Activated CD4-positive, CD25-positive, alpha-beta regulatory T cell treated with anti-CD3 and anti-CD28 coated beads, Interleukin-2, amount 50 U/mL, for 16 hours (primary cell): ENCODE results near the gene DDX47.
"Not testable (repeated sequence)": the region's sequence is repeated elsewhere in the genome, so short reads cannot be mapped to it uniquely, and the experiment has no call there.

Source experiments
- DNase-seq: peaks from one replicate; pipeline ENCODE4 v3.0.0-alpha.2; 2020; ENCODE audit warnings: low read depth, low spot score

Gene DDX47

DNA sequence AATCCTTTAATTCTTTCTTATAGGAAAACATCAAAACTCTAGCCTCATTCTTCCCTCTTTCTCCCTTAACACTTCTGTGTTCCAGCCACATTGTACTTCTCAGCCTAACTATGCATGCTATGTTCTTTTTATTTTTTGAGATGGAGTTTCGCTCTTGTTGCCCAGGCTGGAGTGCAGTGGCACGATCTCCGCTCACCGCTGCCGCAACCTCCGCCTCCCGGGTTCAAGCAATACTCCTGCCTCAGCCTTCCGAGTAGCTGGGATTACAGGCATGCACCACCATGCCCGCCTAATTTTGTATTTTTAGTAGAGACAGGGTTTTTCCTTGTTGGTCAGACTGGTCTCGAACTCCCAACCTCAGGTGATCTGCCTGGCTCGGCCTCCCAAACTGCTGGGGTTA, 7.2 kb downstream of the DDX47 start:
- DNase-seq, result not testable (repeated sequence)

- no peak for DNase-seq
These were observed 8.8 kb downstream of the DDX47 start for GRCh38 chr12:12821975-12822374.

- no peak for DNase-seq
These were observed 9.7 kb downstream of the DDX47 start for GRCh38 chr12:12822886-12823285.

DNA sequence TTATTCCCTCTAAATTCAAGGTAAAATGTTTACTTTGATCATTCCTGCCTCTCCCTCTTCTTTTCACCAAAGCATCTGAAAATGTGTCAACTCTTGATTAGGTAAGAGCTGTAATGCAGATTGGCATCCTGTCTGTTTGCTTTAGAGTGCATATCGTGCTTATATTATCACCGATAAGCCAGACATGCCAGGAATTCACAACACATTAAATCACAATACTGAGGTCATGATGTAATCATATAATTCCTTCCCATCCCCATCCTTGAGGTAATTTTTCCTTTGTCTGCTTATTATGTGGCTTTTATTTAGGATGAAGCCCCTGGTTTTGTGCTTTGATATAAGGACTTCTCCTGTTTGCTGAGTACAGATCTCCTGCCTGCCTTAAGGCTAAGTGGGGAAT, 10.2 kb downstream of the DDX47 start:
- DNase-seq, result no peak

DNA sequence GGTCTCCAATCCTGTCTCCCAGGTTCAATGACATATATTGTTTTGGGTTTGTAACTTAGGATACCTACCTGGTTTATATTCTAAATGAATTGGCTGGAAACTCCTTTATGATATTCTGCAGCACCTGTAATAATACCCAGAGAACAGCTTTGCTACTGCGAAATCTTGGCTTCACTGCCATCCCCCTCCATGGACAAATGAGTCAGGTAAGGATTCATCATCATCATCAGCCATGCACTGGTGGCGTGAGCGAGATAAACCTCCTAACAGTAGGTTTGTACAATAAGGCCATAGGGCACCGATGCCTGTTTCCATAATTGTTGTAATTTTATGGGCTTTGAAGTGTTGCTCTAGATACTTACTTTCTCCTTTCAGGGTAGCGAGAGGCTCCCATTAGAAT, 10.7 kb downstream of the DDX47 start:
- no peak for DNase-seq

GRCh38 chr12:12835378-12836146, 22.4 kb downstream of the DDX47 start:
- DNase-seq, result no peak

GRCh38 chr12:12836571-12836970, 23.4 kb downstream of the DDX47 start:
- no peak for DNase-seq

- peak; percentile 6 for DNase-seq
These were observed 24.1 kb downstream of the DDX47 start for GRCh38 chr12:12837025-12837812.

GRCh38 chr12:12837813-12838153, 24.6 kb downstream of the DDX47 start:
- no peak for DNase-seq

DNA sequence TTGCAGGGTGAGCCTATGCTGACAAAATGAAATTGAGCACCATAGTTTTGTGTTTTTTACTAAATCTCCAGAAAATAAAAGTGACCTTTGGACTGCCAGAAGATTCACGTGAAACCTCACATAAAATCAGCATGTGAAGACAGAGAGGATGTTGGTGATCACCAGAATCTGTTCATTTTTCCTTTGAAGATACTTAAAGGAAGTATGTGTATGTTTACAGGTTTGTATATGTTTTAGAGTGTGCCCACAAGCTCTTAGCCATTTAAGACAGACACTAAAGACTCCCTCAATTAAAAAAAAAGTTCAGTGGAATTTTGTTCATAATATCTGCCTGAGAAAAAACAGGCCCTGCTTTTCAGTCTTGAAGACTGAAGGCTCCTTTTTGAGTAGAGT, 25.9 kb downstream of the DDX47 start:
- no peak for DNase-seq

- not testable (repeated sequence) for DNase-seq
These were observed 26.3 kb downstream of the DDX47 start for GRCh38 chr12:12839439-12839838.

DNA sequence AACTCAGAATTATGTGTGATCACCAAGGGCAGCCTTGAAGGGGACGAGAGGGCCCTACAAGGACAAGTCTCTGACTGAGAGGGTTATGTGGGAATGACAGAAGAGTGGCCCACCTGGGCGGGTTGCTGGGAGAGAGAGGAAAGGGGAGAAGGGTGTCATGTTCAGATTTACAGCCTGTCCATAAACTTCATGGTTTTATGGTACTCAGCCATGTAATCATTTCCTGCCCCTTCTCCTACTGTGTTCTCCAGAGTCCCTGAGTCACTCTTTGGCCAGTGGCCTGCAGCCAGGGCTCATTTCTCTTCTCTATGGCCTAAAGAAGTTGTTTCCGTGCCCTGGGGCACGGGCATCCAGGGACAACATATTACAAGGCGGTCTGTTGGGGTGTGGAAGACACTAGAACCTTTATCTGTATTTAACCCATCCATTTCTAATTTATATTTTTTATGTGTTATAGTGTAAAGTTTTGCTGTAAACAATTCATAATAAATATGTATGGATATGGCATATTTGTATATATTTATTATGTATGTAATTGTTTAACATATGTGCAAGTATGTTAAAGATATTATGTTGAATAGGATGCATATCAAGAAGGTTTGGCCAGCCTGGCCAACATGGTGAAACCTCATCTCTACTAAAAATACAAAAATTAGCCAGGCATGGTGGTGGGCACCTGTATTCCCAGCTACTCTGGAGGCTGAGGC, 26.9 kb downstream of the DDX47 start:
- no peak for DNase-seq

DNA sequence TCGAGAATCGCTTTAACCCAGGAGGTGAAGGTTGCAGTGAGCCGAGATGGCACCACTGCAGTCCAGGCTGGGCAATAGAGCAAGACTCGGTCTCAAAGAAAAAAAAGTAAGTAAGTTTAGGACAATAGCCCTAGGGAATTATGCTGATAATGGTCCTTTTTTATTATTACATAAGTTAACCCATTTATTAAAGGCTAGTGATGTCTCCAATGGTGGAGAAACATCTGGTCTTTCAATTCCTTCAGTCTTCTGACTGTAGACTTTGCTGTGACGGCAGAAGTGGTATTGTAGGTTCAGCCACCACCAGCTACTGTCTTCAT, 27.4 kb downstream of the DDX47 start:
- DNase-seq, result no peak

DNA sequence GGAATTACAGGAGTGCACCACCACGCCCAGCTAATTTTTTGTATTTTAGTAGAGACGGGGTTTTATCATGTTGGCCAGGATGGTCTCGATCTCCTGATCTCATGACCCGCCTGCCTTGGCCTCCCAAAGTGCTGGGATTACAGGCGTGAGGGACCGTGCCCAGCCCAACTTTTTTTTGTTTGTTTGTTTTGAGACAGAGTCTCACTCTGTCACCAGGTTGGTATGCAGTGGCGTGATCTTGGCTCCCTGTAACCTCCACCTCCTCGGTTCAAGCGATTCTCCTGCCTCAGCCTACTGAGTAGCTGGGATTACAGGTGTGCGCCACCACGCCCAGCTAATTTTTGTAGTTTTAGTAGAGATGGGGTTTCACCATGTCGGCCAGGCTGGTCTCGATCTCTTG, 28.3 kb downstream of the DDX47 start:
- not testable (repeated sequence) for DNase-seq

- no peak for DNase-seq
These were observed 32.7 kb downstream of the DDX47 start for GRCh38 chr12:12845794-12846243.

DNA sequence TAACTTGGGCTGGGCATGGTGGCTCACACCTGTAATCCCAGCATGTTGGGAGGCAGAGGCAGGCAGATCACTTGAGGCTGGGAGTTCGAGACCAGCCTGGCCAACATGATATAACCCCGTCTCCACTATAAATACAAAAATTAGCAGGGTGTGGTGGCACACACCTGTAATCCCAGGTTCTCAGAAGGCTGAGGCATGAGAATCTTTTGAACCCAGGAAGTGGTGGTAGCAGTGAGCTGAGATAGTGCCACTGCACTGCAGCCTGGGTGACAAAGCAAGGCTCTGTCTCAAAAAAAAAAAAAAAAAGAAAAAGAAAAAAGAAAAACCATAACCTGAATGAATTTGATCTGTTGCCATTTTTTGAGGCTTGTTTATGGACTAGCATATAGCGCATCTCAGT, 33.6 kb downstream of the DDX47 start:
- DNase-seq, result not testable (repeated sequence)

- DNase-seq, result no peak
These were observed 40.3 kb downstream of the DDX47 start for GRCh38 chr12:12853435-12853834.

DNA sequence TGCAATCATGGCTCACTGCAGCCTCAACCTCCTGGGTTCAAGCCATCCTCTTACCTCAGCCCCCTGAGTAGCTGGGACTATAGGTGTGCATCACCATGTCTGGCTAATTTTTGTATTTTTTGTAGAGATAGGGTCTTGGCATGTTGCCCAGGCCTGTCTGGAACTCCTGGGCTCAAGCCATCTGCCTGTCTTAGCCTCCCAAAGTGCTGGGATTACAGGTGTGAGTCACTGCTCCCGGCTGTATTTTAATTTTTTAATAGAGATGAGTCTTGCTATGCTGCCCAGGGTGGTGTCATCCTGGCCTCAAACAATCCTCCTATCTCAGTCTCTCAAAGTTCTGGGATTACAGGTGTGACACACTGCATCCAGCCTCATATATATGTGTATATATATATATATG, 46.5 kb downstream of the DDX47 start:
- no peak for DNase-seq

DNA sequence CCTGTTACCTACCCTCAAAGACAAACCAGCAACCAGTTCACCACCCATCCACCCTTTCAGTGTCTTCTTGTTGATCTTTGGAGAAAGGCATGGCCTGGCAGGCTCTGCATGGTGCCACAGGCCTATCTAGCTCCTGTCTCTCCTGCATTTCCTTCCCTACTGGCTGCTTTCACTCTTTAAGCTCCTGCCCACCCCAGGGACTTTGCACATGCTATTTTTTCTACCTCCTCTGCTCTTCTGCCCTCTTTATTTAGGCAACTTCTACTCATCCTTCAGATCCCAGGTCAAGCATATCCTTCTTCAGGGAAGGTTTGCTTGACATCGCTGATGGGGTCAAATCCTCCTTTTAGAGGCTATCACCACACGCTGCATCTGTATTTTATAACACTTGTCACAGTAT, 51.1 kb downstream of the DDX47 start:
- no peak for DNase-seq

- no peak for DNase-seq
These were observed 55.5 kb downstream of the DDX47 start for GRCh38 chr12:12868477-12869235.

GRCh38 chr12:12870465-12870864, 57.3 kb downstream of the DDX47 start:
- no peak for DNase-seq

GRCh38 chr12:12871587-12872138, 58.5 kb downstream of the DDX47 start:
- no peak for DNase-seq
